Sigmoid colon (tissue), 7 donors: Measurements from ENCODE around the gene KCTD18. TPM values are rescaled to one million over a fixed set of nuclear protein-coding genes. Genes with fewer than 3 reads are reported as not detected.

Source experiments
- DNase-seq: peaks from one replicate; pipeline ENCODE4 v3.0.0-alpha.2; 2019
- H3K27ac ChIP-seq, 4 donors: fragments of 200-600 bp; sonication (generic); one replicate each; pipeline ENCODE4 v1.5.1; 2016 to 2019; ENCODE audit warnings: mild to moderate bottlenecking in 1 of 4
- H3K27me3 ChIP-seq, 3 donors: fragments of 200-600 bp; sonication (generic); one replicate each; pipeline ENCODE4 v1.5.1; 2019; ENCODE audit warnings: mild to moderate bottlenecking in 1 of 3
- H3K36me3 ChIP-seq, 4 donors: fragments of 200-600 bp; sonication (generic); one replicate each; pipeline ENCODE4 v1.5.1; 2016 to 2019
- H3K4me1 ChIP-seq, 4 donors: fragments of 200-600 bp; sonication (generic); one replicate each; pipeline ENCODE4 v1.5.1; 2017 to 2019
- H3K4me3 ChIP-seq, 4 donors: fragments of 200-600 bp; sonication (generic); one replicate each; pipeline ENCODE4 v1.5.1; 2017 to 2019; ENCODE audit warnings: mild to moderate bottlenecking in 2 of 4, moderate library complexity in 1 of 4
- H3K9me3 ChIP-seq, 4 donors: fragments of 200-600 bp in 3 of 4; sonication (generic) in 3 of 4; one replicate each; pipeline versions ENCODE4 v1.5.1 to v1.6.1; 2013 to 2019
- CTCF ChIP-seq, 4 experiments: fragments of 450-650 bp in 3 of 4; fragments of 200-600 bp in 1 of 4; IDR thresholded peaks; one replicate each; pipeline ENCODE4 v1.5.1; 2016 to 2019; ENCODE audit warnings: antibody characterized with exemption in 4 of 4, mild to moderate bottlenecking in 3 of 4, moderate library complexity in 2 of 4
- EP300 ChIP-seq, 4 donors: sonication (generic); formaldehyde crosslinking; IDR thresholded peaks; one replicate each; pipeline ENCODE4 v1.6.1; 2017; ENCODE audit warnings: antibody characterized with exemption in 4 of 4
- POLR2A ChIP-seq, 2 donors: fragments of 450-650 bp; IDR thresholded peaks; one replicate each; pipeline ENCODE4 v1.6.1; 2016; ENCODE audit warnings: antibody characterized with exemption in 2 of 2, mild to moderate bottlenecking in 2 of 2, moderate library complexity in 2 of 2
- POLR2AphosphoS5 ChIP-seq, 4 donors: sonication (generic); formaldehyde crosslinking; IDR thresholded peaks; one replicate each; pipeline ENCODE4 v1.6.1; 2017; ENCODE audit warnings: antibody characterized with exemption in 4 of 4
- WGBS, 2 donors: extraction: QIAGEN DNeasy Blood & Tissue Kit; methylation state at CpG; one replicate each; pipeline ENCODE4 v1.1.7; 2013; 5-methylcytosine and 5-hydroxymethylcytosine counted together
- intact Hi-C: fragments of 100-400 bp; cut with DNase I; formaldehyde crosslinking; loops from one replicate; pipeline ENCODE4 v1.15.1; 2023
- polyA plus RNA-seq, 3 donors: library from polyadenylated mRNA; stranded (reverse); fragments of 200-250 nt; gene quantifications; one replicate each; pipeline ENCODE4 v1.2.3, GENCODE V29; 2013
- total RNA-seq, 4 donors: library from RNA; depleted of rRNA; stranded (reverse); fragments of >200 nt; gene quantifications; one replicate each; pipeline ENCODE4 v1.1.0, GENCODE V29; 2016
- donor health status: healthy with polysubstance abuse.
- donor health status: Bipolar disorder and iron deficiency.
- donor health status: healthy.

The KCTD18 gene
- total and polyA plus RNA-seq, 7 donors = 10.5 to 33.9 (median 18.1) TPM

GRCh38 chr2:200469708-200470211 lies 40.1 kb downstream of the KCTD18 start:
- peak; percentile 92 for DNase-seq
- Histone ChIP-seq H3K9me3 (no peaks in the 10 kb centered on the region), H3K27ac (peak overlapping the region; percentile 24 to 79 (median 65)), H3K4me1 (peaks cover 0 to 50% (median 16%) of the 10 kb centered on the region in 4 donors), H3K4me3 (no peak overlapping the region), H3K36me3 (peaks cover 3 to 54% (median 19%) of the 10 kb centered on the region in 4 donors), H3K27me3 (no peaks in the 10 kb centered on the region)
- TF ChIP-seq EP300 (IDR thresholded peaks at IDR 0.05) = peak in 2 of 4 donors; percentile 69 to 79
- TF ChIP-seq POLR2A (IDR thresholded peaks at IDR 0.05) = no peak
- no peak for TF ChIP-seq CTCF (IDR thresholded peaks at IDR 0.05)
- peak; percentile 60 to 91 (median 81) for TF ChIP-seq POLR2AphosphoS5 (IDR thresholded peaks at IDR 0.05)
- 84 to 92% methylated on average over 13 of the region's 13 CpGs for WGBS, 2 donors
- intact Hi-C loops = loop anchor here (5.0 to 10.0 kb wide), 2 partner anchors 87 to 315 kb away; no protein-coding TSS in a partner anchor

DNA sequence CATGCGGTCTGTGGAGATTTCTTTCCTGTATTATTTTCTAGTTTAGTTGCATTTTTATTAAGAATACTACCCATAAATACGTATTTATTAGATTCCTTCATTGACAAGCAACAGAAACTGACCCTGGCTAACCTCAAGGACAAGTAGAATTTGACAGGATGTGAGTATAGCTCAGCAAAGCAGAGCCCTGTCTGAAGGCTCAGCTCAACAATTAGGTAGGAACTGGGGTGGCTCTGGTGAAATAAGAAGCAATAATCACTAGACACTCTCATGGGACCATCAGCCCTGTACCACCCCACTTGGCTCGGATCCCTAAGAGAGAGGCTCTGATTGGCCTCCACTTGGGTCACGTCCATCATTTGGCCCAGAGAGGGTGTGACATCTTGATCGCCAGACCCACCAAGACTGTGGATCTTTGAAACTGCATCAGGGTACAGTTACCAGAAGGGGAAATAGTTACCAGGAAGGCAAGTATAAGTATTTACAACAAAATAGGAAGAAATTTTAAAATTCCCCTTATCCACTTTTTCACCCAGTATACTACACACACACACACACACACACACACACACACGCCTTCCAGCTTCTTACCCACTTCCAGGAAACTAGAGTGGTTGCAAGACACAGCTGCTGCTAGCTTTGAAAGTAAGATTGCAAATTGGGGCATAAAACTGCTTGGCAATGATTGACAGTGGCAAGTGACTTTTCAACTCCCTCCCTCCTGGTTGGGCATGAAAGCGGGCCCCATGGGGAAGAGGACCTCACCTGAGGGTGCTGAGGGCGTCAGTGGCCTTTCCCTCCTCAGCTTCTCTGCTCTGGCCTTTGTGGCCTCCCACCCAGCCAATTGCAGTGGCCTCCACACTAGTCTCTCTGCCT lies 41.8 kb downstream of the KCTD18 start:
- H3K27ac ChIP-seq = peak overlapping the region; percentile 24 to 79 (median 64)
- TF ChIP-seq EP300 (IDR thresholded peaks at IDR 0.05) = no peak
- no peak for TF ChIP-seq POLR2AphosphoS5 (IDR thresholded peaks at IDR 0.05)
- TF ChIP-seq CTCF (IDR thresholded peaks at IDR 0.05) = no peak
- 77 to 78% methylated on average over 8 of the region's 8 CpGs for whole genome bisulfite sequencing, 2 donors
- H3K4me3 ChIP-seq = no peak overlapping the region
- no peaks in the 10 kb centered on the region for H3K27me3 ChIP-seq
- H3K36me3 ChIP-seq = peaks cover 3 to 46% (median 12%) of the 10 kb centered on the region in 4 donors
- no peak for DNase-seq
- intact Hi-C loops = loop anchor here (5.0 kb wide), 1 partner anchor 86 kb away; no protein-coding TSS in a partner anchor
- no peaks in the 10 kb centered on the region for H3K9me3 ChIP-seq
- peaks cover 0 to 50% (median 16%) of the 10 kb centered on the region in 4 donors for H3K4me1 ChIP-seq

DNA sequence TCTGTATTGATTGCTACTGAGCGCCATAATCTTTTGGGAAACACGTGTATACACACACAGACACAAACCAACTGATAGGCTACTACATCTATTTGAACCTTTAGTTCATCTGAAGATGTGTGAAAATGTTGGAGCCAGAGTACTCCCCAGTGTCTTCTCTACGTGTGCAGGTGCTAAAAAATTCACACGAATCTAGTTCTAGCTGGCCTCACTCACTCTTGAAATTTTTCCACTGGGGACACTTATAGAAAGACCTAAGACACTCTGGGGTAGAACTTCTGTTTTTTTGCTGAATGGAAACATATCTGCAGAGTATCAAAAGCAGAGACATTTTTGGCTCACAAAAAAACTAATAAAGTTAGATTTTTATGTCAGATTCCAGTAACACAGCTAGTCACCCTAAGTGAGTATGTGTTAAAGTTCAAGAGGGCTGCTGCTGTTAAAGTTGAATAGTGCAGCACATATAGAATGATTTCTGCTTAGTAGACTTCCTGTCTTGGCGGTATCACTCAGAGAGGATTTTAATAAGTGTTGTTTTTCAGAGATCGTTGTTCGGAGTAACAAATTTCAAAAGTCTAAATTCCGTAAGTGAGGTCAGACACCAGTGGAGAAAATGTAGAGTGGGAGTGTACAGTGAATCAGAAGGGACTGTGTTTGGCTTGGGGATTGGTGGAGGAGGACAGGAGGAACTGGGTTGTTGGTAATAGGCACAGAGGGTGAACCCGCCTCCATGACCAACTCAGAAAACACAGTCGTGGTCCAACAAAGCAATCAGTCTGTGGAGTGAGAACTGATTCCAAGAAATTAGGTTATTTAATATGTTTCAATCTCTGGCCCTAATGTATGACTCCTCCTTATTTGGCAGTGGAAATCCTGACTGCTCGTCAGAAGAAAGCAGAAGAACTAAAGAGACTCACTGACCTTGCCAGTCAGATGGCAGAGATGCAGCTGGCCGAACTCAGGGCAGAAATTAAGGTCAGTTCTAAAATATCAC lies 43.1 kb downstream of the KCTD18 start:
- Histone ChIP-seq H3K4me1 (peaks cover 0 to 50% (median 16%) of the 10 kb centered on the region in 4 donors), H3K36me3 (peaks cover 3 to 44% (median 6%) of the 10 kb centered on the region in 4 donors), H3K27me3 (no peaks in the 10 kb centered on the region), H3K9me3 (no peaks in the 10 kb centered on the region), H3K27ac (peak overlapping the region; percentile 54 to 79 (median 66)), H3K4me3 (no peak overlapping the region)
- intact Hi-C loops = loop anchor here (5.0 kb wide), 1 partner anchor 84 kb away; no protein-coding TSS in a partner anchor
- peak; percentile 84 for DNase-seq
- 65 to 87% methylated on average over 12 of the region's 12 CpGs for WGBS, 2 donors
- TF ChIP-seq POLR2A (IDR thresholded peaks at IDR 0.05) (no peak), POLR2AphosphoS5 (IDR thresholded peaks at IDR 0.05) (peak in 2 of 4 donors; percentile 1 to 6)

DNA sequence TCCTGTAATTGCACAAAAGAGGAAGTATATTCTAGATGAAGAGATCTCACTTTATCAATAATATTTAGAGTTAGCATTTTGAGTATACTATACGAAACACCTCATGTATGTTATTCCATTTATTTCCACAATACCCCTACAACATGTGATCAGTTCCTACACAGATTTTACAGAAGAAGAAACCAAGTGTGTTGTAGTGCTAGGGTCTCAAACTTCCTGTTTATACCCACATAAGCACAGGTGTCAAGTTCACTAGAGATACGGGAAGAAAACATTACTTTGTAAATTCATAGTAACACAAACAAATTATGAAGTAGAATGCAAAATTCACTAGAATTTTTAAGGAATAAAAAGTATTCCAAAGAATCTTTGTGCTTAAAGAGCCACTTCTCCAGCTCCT lies 46.4 kb downstream of the KCTD18 start:
- H3K27ac ChIP-seq = no peak overlapping the region
- TF ChIP-seq POLR2AphosphoS5 (IDR thresholded peaks at IDR 0.05) = no peak
- TF ChIP-seq POLR2A (IDR thresholded peaks at IDR 0.05) = no peak
- TF ChIP-seq EP300 (IDR thresholded peaks at IDR 0.05) = no peak
- no peak for TF ChIP-seq CTCF (IDR thresholded peaks at IDR 0.05)
- intact Hi-C loops = no loop called here
- peaks cover 0 to 23% (median 0%) of the 10 kb centered on the region in 4 donors for H3K4me1 ChIP-seq
- 76 to 96% methylated on average over 2 of the region's 2 CpGs for WGBS, 2 donors
- no peak for DNase-seq
- no peak overlapping the region for H3K4me3 ChIP-seq
- peaks cover 2 to 56% (median 5%) of the 10 kb centered on the region in 4 donors for H3K36me3 ChIP-seq
- H3K27me3 ChIP-seq = no peaks in the 10 kb centered on the region
- no peaks in the 10 kb centered on the region for H3K9me3 ChIP-seq
